ENCODE data around the gene ATP2C2.

GRCh38 chr16:84483882-84484565, 115.7 kb downstream of the ATP2C2 start:
- TF ChIP-seq EZH2 (IDR thresholded peaks at IDR 0.05; ENCODE audit: borderline replicate concordance, low read depth, low read length, poor library complexity, severe bottlenecking): no peak
- TF ChIP-seq CTCF (conservative IDR thresholded peaks at IDR 0.05; ENCODE audit: low read depth, low read length): no peak
